Brain pericyte (primary cell): ENCODE data around the gene KRTAP5-6.
"Not testable (repeated sequence)": the region's sequence is repeated elsewhere in the genome, so short reads cannot be mapped to it uniquely, and the experiment has no call there.

Source experiments
- DNase-seq: peaks from one replicate; pipeline ENCODE4 v3.0.0-alpha.2; 2012; ENCODE audit warnings: low read depth, low spot score

Gene KRTAP5-6

GRCh38 chr11:1661454-1662269 is 35.3 kb upstream of the KRTAP5-6 start:
- not testable (repeated sequence) for DNase-seq

- DNase-seq: not testable (repeated sequence)
Observed at GRCh38 chr11:1662699-1663283, 34.2 kb upstream of the KRTAP5-6 start.

GRCh38 chr11:1665313-1665712 is 31.7 kb upstream of the KRTAP5-6 start:
- DNase-seq: no peak

DNA sequence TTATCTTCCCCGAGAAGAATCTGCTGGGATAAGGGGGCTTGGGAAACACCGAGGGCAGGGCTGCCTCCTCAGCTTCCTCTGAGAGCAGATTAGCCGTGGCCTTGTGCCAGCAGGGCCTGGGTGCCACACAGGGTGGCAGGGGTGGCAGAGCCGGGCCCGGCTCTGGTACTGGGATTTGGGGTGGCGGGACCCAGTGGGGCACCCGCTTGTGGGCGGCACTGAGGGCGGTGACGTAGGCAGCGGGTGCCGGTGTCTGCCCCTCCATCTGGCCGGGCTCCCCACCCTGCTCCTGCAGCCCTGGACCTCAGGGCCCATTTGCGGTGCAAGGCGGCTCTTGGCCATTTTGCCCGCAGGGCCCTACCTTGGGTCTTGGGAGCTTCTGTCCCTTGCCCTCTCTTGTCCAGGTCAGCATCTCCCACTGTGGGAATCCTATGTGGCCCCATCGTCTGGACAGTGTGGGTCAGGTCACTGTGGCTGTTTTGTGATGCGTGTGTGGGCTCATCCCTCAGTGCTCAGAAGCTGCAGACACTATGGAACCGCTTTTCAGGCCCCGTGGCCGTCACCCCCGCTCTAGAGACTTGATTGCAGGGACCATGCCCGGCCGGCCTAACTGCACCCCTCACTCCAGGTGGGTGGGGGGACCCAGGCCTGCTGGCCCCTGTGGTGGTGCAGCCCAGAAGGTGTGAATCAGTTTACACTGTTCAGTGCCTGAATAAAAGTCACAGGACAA is 29.7 kb upstream of the KRTAP5-6 start:
- DNase-seq: no peak

DNA sequence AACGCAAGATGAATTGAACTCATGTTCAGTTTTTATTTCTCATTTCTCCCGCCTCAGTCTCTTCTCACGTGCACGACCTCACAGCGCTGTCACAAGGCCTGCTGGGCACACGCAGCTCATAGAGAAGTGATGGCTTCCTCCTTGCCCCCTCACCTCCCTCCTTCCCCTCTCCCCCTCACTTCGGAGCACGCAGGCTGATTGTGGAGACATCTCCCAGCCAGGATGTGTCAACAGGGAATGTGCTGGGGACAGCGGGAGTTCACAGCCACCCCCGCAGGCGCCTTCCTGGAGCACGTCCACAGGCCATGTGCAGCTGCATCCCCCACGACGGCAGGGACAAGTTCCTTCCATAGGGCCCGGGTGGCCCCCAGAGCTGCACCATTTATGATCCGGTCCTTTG is 29.1 kb upstream of the KRTAP5-6 start:
- no peak for DNase-seq

- DNase-seq: no peak
Observed at GRCh38 chr11:1668911-1669473, 28.0 kb upstream of the KRTAP5-6 start.

- no peak for DNase-seq
Observed at GRCh38 chr11:1669546-1670218, 27.3 kb upstream of the KRTAP5-6 start.

- DNase-seq: not testable (repeated sequence)
Observed at GRCh38 chr11:1670457-1670856, 26.5 kb upstream of the KRTAP5-6 start.

DNA sequence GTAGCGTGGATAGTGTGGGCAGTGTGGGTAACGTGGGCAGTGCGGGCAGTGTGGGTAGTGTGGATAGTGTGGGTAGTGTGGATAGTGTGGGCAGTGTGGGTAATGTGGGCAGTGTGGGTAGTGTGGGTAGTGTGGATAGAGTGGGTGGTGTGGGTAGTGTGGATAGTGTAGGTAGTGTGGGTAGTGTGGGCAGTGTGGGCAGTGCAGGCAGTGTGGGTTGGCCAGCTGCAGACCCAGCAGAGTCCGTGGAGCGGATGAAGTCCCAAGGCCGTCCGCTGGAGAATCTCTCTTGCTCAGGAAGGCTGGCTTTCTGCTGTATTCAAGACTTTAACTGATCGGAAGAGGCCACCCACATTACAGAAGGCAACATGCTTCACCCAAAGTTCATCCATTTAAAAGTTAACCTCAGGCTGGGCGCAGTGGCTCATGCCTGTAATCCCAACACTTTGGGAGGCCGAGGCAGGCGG is 26.1 kb upstream of the KRTAP5-6 start:
- no peak for DNase-seq

DNA sequence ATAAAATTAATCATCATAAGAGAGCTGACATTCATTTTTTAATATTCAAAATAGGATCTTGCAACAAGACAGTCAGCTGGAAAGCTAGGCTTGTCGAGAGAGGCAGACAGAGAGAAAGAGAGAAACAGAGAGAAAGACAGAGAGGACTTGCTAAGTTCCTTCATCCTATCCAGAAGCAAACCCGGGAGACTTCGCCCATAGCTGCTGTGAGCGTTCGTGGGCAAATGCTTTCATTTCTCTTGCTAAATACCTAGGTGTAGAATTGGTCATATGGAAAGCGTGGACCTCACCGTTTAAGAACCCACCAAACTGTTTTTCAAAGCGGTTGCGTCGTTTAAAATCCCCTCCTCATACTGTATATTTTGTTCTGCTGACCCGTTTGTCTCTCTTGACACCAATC is 25.3 kb upstream of the KRTAP5-6 start:
- no peak for DNase-seq

- no peak for DNase-seq
Observed at GRCh38 chr11:1672613-1673350, 24.2 kb upstream of the KRTAP5-6 start.

DNA sequence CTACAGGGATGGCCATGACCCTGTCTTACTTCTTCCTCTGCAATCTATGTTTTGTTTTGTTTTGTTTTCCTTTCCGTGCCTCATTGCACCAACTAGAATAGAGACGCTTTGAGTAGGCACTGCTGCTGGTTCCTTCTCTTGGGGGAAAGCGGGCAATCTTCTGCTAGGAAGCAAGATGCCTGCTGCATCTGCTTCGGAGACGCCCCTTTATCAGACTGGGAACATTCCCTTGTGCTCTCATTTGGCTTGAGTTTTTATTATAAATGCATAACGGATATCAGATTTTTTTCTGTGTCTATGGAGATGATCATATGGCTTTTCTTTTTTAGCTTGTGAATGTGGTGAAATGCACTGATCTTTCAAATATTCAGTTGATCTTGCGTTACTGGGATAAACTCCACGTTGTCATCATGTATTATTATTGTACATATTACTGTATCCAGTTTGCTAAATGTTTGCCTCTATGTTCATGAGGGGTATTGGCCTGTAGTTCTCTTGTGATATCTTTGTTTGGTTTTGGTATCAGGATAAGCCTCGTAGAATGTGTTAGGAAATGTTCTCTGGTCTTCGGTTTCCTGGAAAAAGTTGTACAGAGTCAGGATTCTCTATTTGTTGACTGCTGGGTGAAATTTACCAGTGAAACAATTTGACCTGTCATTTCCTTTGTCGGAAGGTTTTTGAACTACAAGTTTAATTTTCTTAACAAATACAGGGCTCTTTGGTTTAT is 23.4 kb upstream of the KRTAP5-6 start:
- DNase-seq: no peak

DNA sequence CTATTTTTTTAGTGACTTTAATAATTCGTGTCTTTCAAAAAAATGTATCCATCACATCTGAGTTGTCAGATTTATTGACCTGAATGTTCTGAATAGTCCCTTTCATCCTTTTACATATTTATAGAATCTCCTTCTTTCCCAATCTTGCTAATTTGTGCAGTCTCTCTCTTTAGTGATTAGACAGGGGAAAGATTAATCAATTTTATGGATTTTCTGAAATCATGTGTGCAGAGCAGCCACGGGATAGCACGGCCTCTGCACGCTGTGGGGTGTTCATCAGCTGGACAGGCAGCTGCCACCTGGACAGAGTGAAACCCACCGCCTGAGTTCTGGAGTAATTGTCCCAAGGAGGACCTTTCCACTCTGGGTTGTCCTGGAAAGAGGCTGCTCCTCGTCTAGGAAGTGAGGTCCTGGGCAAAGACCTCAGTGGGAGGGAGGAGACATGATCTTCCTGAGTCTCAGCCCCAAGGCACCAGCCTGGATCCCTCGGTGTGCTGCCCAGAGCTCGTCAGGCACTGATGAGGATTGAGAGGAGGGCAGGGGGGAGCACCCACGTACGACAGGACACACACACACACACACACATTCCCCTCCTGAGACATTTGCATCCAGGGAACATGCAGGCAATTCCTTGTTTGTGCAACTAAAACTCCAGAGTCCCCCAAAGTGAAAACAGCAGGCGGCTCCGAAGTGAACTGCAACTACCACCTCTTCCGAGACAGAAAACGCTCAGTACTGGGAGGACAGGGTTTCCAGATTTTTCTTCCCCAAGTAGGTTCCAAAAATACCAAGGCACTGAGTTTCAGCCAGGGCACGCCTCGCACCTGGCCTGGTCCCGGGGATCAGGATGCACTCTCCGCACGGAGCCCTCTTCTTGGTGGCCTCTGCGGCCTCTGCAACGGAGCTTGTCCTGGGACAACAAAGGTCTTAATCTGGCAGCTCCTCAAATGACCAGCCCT is 22.5 kb upstream of the KRTAP5-6 start:
- no peak for DNase-seq

DNA sequence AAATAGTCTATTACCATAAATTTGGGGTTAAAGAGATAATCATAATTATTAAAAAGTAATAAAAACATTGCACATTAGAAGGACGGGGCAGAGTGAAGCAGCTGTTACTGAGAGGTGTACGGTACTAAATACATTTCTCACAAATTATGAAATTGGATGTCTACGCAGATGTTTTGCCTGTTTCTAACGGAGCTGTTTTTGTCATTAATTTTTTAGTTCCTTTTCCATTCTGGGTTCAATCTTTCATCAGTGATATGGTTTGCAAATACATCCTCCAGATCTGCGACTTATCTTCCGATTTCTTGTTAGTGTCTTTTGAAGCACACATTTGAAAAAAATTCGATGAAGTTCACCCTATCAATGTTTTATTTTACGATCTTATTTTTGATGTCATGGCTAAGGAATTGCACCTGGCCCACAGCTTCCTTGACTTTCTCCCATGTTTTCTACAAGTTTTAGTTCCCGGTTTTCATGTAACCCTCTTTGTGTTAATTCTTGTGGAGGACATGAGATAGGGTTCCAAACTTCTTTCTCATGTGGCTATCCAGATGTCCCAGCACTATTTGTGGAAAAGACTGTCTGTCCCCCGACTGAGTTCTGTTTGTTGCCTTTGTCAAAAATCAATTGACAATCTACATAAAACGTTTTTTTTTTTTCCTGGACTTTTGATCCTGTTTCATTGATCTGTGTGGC is 21.3 kb upstream of the KRTAP5-6 start:
- no peak for DNase-seq

- DNase-seq: no peak
Observed at GRCh38 chr11:1676229-1676740, 20.7 kb upstream of the KRTAP5-6 start.

DNA sequence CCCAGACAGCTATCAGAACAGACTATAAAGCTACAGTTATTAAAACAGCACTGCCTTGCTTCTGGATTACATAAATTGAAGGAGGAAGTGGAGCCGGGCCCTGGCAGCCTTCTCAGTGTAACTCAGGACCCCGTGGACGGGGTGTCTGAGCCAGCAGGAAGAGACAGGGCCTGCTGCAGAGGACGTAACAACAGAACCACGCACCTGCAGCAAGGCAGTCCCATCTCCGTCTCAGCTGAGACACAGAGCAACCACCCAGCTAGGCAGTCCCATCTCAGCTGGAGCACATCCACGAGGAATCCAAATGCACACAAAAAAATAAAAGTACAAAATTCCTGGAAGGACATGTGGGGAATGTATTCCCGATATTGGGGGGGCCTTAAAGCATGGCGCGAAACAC is 17.1 kb upstream of the KRTAP5-6 start:
- no peak for DNase-seq

GRCh38 chr11:1682225-1682905 is 14.6 kb upstream of the KRTAP5-6 start:
- no peak for DNase-seq

GRCh38 chr11:1683216-1683615 is 13.8 kb upstream of the KRTAP5-6 start:
- DNase-seq: not testable (repeated sequence)
